Stimulated activated CD8-positive, alpha-beta memory T cell treated with anti-CD3 and anti-CD28 coated beads, Interleukin-7, amount 100 ng/mL, for 48 hours (primary cell): ENCODE measurements around the gene LAMC2.
"Not testable (repeated sequence)": the region's sequence is repeated elsewhere in the genome, so short reads cannot be mapped to it uniquely, and the experiment has no call there.

Source experiments
- DNase-seq, 2 donors: peaks; one replicate each; pipeline ENCODE4 v3.0.0-alpha.2; 2020; ENCODE audit warnings: low read depth in 1 of 2; ENCODE audit errors: extremely low read depth in 1 of 2

LAMC2 gene

DNA sequence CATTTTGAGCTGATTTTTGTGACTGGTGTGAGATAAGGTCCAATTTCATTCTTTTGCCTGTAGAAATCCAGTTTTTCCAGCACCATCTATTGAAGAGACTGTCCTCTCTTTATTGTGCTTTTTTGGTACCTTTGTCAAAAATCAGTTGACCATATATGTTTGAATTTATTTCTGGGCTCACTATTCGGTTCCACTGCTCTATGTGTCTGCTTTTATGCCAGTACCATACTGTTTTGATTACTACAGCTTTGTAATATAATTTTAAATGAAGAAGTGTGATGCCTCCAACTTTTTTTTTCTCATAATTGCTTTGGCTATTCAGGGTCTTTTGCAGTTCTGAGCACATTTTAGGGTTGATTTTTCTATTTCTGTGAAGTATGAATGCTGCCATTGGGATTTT lies 69.0 kb downstream of the LAMC2 start:
- DNase-seq: no peak

GRCh38 chr1:183259924-183260323 lies 73.9 kb downstream of the LAMC2 start:
- no peak for DNase-seq

GRCh38 chr1:183262628-183263200 lies 76.7 kb downstream of the LAMC2 start:
- no peak for DNase-seq

- no peak for DNase-seq
Observed at GRCh38 chr1:183263886-183264602, 78.0 kb downstream of the LAMC2 start.

DNA sequence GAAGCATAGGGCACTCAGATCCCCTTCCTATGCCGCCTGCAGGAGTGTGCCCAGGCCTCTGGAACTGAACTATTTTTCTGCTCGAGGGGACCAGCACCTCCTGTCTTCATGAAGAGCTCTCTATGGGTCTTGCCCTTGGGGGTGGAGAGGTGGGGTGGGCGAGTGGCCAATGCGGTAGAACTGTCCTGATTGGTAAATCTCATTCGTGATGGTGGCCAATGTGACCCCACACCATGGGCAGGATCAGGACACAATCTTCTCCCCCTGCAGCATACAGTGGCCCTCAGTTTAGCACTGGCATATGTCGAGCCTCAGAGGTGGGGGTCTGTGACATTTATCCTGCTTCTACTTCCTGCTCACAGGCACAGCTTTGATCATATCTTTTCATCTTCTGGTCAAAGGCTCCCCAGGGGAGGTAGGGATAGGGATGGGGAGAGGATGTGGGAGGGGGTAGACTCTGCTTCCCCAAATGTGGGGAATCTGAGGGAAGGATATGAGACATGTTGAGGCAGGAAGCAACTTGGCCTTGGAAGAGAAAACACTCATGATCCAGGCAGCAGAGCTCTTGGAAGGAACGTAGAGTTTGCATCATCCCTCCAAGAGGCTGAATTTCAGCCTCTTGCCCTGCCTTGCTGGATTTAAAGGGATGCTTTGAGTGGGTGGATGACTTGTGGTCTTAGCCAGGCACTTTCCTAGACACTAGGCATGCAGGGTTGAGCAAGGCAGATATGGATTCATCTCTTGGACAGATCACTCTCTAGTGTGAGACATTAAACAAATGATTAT lies 81.8 kb downstream of the LAMC2 start:
- DNase-seq: no peak

DNA sequence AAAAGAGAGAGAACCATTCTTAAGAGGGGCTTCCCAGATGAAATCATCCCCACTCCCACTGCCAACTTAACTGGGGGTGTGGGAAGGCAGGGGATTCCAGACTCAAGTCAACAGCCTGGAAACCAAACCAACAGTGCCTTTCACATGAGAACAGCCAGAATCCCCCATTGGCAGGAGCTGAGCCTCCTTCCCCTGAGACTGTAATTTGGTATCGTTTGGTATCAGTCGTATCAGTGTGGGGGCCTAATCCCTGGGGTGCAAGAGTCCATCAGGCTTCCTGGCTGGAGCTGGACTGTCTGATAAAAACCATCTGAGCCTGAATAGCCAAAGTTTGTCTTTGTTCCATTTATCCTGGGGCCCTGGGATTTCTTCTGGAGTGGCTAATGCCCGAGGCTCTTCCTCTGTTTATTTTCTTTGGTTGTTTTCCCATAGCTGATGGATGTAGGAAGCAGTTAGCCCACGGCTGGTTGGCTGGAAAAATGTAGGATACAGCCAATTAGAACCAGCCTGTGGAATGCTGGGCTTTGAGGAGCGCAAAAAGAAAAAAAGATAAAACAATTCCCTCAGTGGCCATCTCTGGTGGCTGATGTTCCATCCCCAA lies 84.6 kb downstream of the LAMC2 start:
- no peak for DNase-seq

DNA sequence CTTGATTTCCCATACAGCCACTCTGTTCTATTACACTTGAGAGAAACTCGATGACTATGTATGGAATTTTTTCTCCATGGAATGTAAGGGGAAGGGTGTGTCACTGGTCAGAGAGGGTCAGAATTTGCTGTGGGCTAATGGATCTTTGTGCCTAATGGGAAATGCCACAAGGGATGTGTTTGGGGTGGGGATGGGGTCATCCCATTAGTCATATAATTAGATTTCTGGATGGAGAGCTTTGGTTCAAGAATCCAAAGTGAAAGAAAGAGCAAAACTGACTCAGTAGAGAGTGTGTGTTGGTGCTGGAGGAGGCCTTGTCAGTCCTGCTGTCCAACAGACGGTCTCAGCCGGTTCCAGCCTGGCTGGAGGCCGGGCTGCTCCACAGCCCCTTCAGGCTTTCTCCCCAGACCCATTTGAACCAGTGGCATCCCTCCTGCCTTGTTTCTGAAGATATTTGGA lies 86.4 kb downstream of the LAMC2 start:
- DNase-seq: no peak

- no peak for DNase-seq
Observed at GRCh38 chr1:183273300-183273699, 87.2 kb downstream of the LAMC2 start.

- not testable (repeated sequence) for DNase-seq
Observed at GRCh38 chr1:183273984-183274383, 87.9 kb downstream of the LAMC2 start.

GRCh38 chr1:183274836-183275235 lies 88.8 kb downstream of the LAMC2 start:
- DNase-seq: no peak

GRCh38 chr1:183275322-183275721 lies 89.3 kb downstream of the LAMC2 start:
- DNase-seq: no peak

- DNase-seq: no peak
Observed at GRCh38 chr1:183276386-183277080, 90.5 kb downstream of the LAMC2 start.

- DNase-seq: no peak
Observed at GRCh38 chr1:183277821-183278738, 92.0 kb downstream of the LAMC2 start.

DNA sequence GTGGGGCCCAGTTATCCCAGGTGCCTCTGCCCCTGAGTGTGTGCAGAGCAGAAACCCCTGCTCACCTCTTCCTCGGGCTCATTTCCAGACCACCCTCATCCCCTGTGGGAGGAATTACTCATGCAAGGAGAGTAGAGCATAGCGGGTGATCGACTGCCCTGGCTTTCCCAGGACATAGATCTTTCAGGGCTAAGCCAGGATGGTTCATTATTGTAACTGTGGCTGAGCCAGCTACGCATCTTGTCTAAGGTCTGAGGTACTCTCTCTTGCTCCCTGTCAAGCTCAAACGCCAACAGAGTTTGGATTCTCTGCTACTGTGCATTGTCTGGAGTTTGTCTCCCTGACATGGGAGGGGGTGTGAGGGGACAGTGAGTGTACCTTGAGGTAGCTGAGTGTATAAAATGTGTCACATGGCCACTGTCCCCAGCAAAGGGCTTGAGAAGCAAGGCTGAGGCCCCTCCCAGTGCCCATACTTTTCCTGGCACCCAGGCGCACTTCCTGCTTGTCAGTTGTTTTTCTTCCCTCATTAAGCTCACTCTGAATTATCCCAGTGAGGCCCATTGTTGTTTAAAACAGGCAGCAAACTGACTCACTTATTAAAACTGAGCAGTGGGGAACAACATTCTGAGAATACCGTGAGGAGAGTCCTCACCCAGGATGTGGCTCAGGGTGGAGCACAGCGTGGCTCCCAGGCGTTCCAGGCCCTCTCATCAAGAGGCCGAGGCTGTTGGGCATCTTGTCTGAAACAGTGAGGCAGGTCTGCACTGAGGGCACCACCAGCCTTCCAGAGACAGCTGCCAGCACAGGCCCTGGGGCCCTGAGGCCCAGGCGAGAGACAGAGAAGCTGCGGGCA lies 92.9 kb downstream of the LAMC2 start:
- DNase-seq: no peak

- DNase-seq: no peak
Observed at GRCh38 chr1:183279835-183280234, 93.8 kb downstream of the LAMC2 start.

GRCh38 chr1:183281039-183281438 lies 95.0 kb downstream of the LAMC2 start:
- no peak for DNase-seq

- peak; percentile 9 to 41 for DNase-seq
Observed at GRCh38 chr1:183281553-183282091, 95.6 kb downstream of the LAMC2 start.

DNA sequence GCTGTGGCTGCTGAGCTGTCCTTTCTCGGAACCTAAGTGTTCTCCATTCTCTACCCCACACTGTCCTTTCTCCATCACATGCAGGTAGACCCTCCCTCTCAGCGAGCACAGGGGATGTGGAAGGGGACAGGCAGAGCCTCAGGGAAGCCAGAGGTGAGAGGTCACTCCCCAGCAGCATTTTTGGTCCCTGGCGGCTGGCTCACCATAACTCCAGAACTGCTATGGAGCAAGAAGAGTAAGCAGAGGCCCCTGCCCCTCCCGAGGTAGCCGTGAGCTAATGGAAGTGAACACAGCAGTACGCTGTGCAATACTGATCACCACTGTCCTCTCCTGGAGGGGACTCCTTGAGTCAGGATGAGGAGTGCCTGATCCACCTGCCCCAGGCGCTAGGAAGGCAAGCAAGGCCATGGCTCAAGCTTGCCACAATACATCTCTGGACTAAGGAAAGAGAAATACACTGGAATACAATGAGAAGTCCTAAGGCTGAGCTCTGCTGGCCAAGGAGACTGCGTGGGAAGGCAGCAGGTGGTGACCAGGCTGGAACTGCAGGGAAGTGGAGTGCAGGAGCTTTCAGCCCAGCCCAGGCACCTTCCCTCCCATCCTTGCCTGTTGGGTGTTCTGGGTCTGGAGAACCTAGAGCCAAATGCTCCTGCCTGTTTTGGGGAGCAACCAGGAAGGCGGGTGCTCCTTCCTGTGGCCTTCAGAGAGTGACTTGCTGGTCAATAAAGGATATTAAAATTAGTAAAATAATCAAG lies 96.2 kb downstream of the LAMC2 start:
- DNase-seq: no peak
